Peyer's patch (tissue), 4 donors: ENCODE measurements around the gene COPB1.

Source experiments
- POLR2A ChIP-seq, 2 donors: fragments of 450-650 bp; IDR thresholded peaks; one replicate each; pipeline ENCODE4 v1.5.1; 2017; ENCODE audit warnings: antibody characterized with exemption in 2 of 2, mild to moderate bottlenecking in 2 of 2, moderate library complexity in 2 of 2
- TF ChIP-seq, protein P1 (sequence below), 6 experiments: fragments of 450-650 bp in 4 of 6; fragments of 200-600 bp in 2 of 6; sonication (generic) in 1 of 6; IDR thresholded peaks; one replicate each; pipeline ENCODE4 v1.5.1; 2017 to 2019; ENCODE audit warnings: antibody characterized with exemption in 6 of 6, mild to moderate bottlenecking in 3 of 6, moderate library complexity in 1 of 6

DNA sequence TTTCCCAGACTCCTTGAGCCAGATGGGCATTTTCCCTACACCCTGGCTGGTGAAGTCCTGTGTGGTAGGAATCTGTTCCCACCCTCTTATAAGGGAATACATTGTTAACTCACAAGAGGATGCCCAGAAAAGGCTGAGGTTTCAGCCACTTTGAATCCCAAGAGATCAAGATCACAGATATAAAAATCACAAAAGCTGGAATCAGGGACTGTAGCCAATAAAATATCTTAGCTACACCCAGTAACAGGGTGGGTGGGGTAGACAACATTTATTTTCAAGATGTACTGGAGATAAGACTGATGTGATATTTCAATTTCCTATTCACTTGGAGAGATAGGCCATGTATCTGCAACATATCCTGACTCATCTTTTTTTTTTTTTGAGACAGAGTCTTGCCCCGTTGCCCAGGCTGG is 50.3 kb downstream of the COPB1 start:
- TF ChIP-seq, protein P1, sequence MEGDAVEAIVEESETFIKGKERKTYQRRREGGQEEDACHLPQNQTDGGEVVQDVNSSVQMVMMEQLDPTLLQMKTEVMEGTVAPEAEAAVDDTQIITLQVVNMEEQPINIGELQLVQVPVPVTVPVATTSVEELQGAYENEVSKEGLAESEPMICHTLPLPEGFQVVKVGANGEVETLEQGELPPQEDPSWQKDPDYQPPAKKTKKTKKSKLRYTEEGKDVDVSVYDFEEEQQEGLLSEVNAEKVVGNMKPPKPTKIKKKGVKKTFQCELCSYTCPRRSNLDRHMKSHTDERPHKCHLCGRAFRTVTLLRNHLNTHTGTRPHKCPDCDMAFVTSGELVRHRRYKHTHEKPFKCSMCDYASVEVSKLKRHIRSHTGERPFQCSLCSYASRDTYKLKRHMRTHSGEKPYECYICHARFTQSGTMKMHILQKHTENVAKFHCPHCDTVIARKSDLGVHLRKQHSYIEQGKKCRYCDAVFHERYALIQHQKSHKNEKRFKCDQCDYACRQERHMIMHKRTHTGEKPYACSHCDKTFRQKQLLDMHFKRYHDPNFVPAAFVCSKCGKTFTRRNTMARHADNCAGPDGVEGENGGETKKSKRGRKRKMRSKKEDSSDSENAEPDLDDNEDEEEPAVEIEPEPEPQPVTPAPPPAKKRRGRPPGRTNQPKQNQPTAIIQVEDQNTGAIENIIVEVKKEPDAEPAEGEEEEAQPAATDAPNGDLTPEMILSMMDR (IDR thresholded peaks at IDR 0.05), result no peak
- TF ChIP-seq POLR2A (IDR thresholded peaks at IDR 0.05), result no peak
